ENCODE results near the gene ERC2.

The ERC2 gene

GRCh38 chr3:56424336-56424735 lies 43.9 kb downstream of the ERC2 start:
- no peak for DNase-seq

GRCh38 chr3:56423661-56424099 lies 44.6 kb downstream of the ERC2 start:
- no peak for DNase-seq

GRCh38 chr3:56422316-56422715 lies 46.0 kb downstream of the ERC2 start:
- no peak for DNase-seq

GRCh38 chr3:56421205-56421604 lies 47.1 kb downstream of the ERC2 start:
- DNase-seq, result no peak

- peak; percentile 12 to 42 for DNase-seq
These were observed 52.6 kb downstream of the ERC2 start for GRCh38 chr3:56415652-56416051.

GRCh38 chr3:56413911-56414310 lies 54.4 kb downstream of the ERC2 start:
- DNase-seq, result no peak

GRCh38 chr3:56411166-56411565 lies 57.1 kb downstream of the ERC2 start:
- no peak for DNase-seq

- DNase-seq, result no peak
These were observed 57.7 kb downstream of the ERC2 start for GRCh38 chr3:56410576-56410975.

GRCh38 chr3:56409790-56410189 lies 58.5 kb downstream of the ERC2 start:
- DNase-seq, result no peak

GRCh38 chr3:56408761-56409196 lies 59.5 kb downstream of the ERC2 start:
- DNase-seq, result no peak

- no peak for DNase-seq
These were observed 61.3 kb downstream of the ERC2 start for GRCh38 chr3:56406826-56407515.

- no peak for DNase-seq
These were observed 63.4 kb downstream of the ERC2 start for GRCh38 chr3:56404884-56405283.

- DNase-seq, result no peak
These were observed 69.6 kb downstream of the ERC2 start for GRCh38 chr3:56398659-56399058.

GRCh38 chr3:56397798-56398197 lies 70.5 kb downstream of the ERC2 start:
- DNase-seq, result no peak

- DNase-seq, result no peak
These were observed 79.0 kb downstream of the ERC2 start for GRCh38 chr3:56389183-56389830.

- no peak for DNase-seq
These were observed 85.2 kb downstream of the ERC2 start for GRCh38 chr3:56383092-56383491.

- DNase-seq, result no peak
These were observed 88.5 kb downstream of the ERC2 start for GRCh38 chr3:56379723-56380287.

- DNase-seq, result no peak
These were observed 92.6 kb downstream of the ERC2 start for GRCh38 chr3:56375654-56376053.

- no peak for DNase-seq
These were observed 94.9 kb downstream of the ERC2 start for GRCh38 chr3:56373386-56373785.

GRCh38 chr3:56370991-56371775 lies 97.1 kb downstream of the ERC2 start:
- DNase-seq, result no peak

GRCh38 chr3:56369914-56370313 lies 98.4 kb downstream of the ERC2 start:
- DNase-seq, result no peak

- DNase-seq, result no peak
These were observed 99.4 kb downstream of the ERC2 start for GRCh38 chr3:56368846-56369245.

- DNase-seq, result no peak
These were observed 101.6 kb downstream of the ERC2 start for GRCh38 chr3:56366641-56367162.
